GM12878 (cell line): Measurements from ENCODE around the gene DISP3. TPM values are rescaled to one million over a fixed set of nuclear protein-coding genes. Genes with fewer than 3 reads are reported as not detected.

Experiments
- ATAC-seq: fragments of 200-7000 bp; cut with Tn5 transposase; 3 replicates; pipeline ENCODE4 v1.9.1; 2020; ENCODE audit warnings: mild to moderate bottlenecking, moderate library complexity
- BruUV-seq: library from RNA; stranded (reverse); fragments of 400-500 nt; replicated peaks from 2 replicates; lab custom pipeline; 2021; lab: Mats Ljungman, UMichigan
- CTCF ChIA-PET: fragments of 300-600 bp; sonication (Branson Sonifier 250); formaldehyde crosslinking; extraction: SDS; loops from one replicate; lab custom pipeline; 2021; ENCODE audit warnings: inconsistent platforms; lab: Yijun Ruan, JAX
- POLR2A ChIA-PET: fragments of 350-600 bp; formaldehyde crosslinking; extraction: SDS; loops from one replicate; lab custom pipeline; 2021; ENCODE audit warnings: inconsistent platforms; lab: Charles Lee
- RAD21 ChIA-PET: fragments of 300-600 bp; sonication (Branson Sonifier 250); formaldehyde crosslinking; loops from one replicate; lab custom pipeline; 2023; ENCODE audit warnings: antibody characterized with exemption; ENCODE audit not compliant: unreplicated experiment; lab: Charles Lee
- SMC1A ChIA-PET: fragments of 300-600 bp; sonication (Branson Sonifier 250); formaldehyde crosslinking; loops from one replicate; lab custom pipeline; 2023; ENCODE audit not compliant: unreplicated experiment, uncharacterized antibody; lab: Charles Lee
- DNase-seq: peaks from one replicate; pipeline ENCODE4 v3.0.0-alpha.2; 2011; ENCODE audit warnings: low read depth, low spot score
- FAIRE-seq: peaks from 3 replicates; lab custom pipeline; 2011; peaks lifted over from hg19 to GRCh38; lab: Jason Lieb, UNC
- H2AFZ ChIP-seq: 2 replicates; pipeline ENCODE4 v1.6.0; 2011; ENCODE audit warnings: low read depth, low read length, control low read depth; ENCODE audit not compliant: control insufficient read depth
- H3K27ac ChIP-seq: 2 replicates; pipeline ENCODE4 v1.5.1; 2011; ENCODE audit warnings: control low read depth; ENCODE audit not compliant: control insufficient read depth, insufficient read depth
- H3K27me3 ChIP-seq, 2 experiments: replicated peaks in 1 of 2; 2 replicates each; pipeline versions ENCODE4 v1.6.0 to v1.6.1; 2011; ENCODE audit warnings: low read length in 1 of 2; ENCODE audit not compliant: control insufficient read depth in 2 of 2, insufficient read depth in 2 of 2
- H3K36me3 ChIP-seq, 2 experiments: 2 replicates each; pipeline ENCODE4 v1.5.1; 2011; ENCODE audit warnings: low read length in 1 of 2; ENCODE audit not compliant: control insufficient read depth in 2 of 2, insufficient read depth in 2 of 2
- H3K4me1 ChIP-seq: 2 replicates; pipeline ENCODE4 v1.6.1; 2011; ENCODE audit warnings: mild to moderate bottlenecking, low read length, moderate library complexity, mixed read lengths; ENCODE audit not compliant: control insufficient read depth, insufficient read depth
- H3K4me2 ChIP-seq: 2 replicates; pipeline ENCODE4 v1.6.0; 2011; ENCODE audit warnings: control low read depth; ENCODE audit not compliant: control insufficient read depth, insufficient read depth
- H3K4me3 ChIP-seq: fragments of 200-600 bp; sonication (generic); 2 replicates; pipeline ENCODE4 v1.5.1; 2016
- H3K79me2 ChIP-seq: 2 replicates; pipeline ENCODE4 v1.6.0; 2011; ENCODE audit warnings: low read length; ENCODE audit not compliant: control insufficient read depth, insufficient read depth
- H3K9ac ChIP-seq: 2 replicates; pipeline ENCODE4 v1.8.0; 2011; ENCODE audit warnings: low read length, control low read depth, mixed read lengths; ENCODE audit not compliant: control insufficient read depth, insufficient read depth
- H3K9me3 ChIP-seq: replicated peaks from 3 replicates; pipeline ENCODE4 v1.5.1; 2011; ENCODE audit warnings: mild to moderate bottlenecking, low read length; ENCODE audit not compliant: control insufficient read depth, insufficient read depth
- H4K20me1 ChIP-seq: 2 replicates; pipeline ENCODE4 v1.6.0; 2011; ENCODE audit not compliant: control insufficient read depth, insufficient read depth
- BACH1 ChIP-seq: fragments of 450-650 bp; IDR thresholded peaks from 2 replicates; pipeline ENCODE4 v1.6.1; 2017; ENCODE audit warnings: mild to moderate bottlenecking, borderline replicate concordance
- BCL3 ChIP-seq: IDR thresholded peaks from 2 replicates; pipeline ENCODE4 v1.6.1; 2011; ENCODE audit warnings: borderline replicate concordance, low read depth, mild to moderate bottlenecking, moderate library complexity, low read length; ENCODE audit not compliant: insufficient read depth, poor library complexity, severe bottlenecking
- BMI1 ChIP-seq: fragments of 450-650 bp; IDR thresholded peaks from 2 replicates; pipeline ENCODE4 v1.6.1; 2016; ENCODE audit warnings: mild to moderate bottlenecking, moderate library complexity, borderline replicate concordance
- CHD2 ChIP-seq: IDR thresholded peaks from 2 replicates; pipeline ENCODE4 v1.6.1; 2011; ENCODE audit warnings: low read depth, low read length, improper control_type of control experiment, borderline replicate concordance
- EP300 ChIP-seq, 2 experiments: fragments of 150-350 bp in 1 of 2; IDR thresholded peaks; 2 replicates each; pipeline ENCODE4 v1.6.1; 2011 to 2012; ENCODE audit warnings: low read depth in 2 of 2, low read length in 2 of 2, borderline replicate concordance in 1 of 2, improper control_type of control experiment in 1 of 2, inconsistent platforms in 1 of 2; ENCODE audit not compliant: control insufficient read depth in 1 of 2
- HSF1 ChIP-seq: fragments of 150-350 bp; IDR thresholded peaks from 2 replicates; pipeline ENCODE4 v1.6.1; 2014; ENCODE audit warnings: mild to moderate bottlenecking, low read depth, low read length
- IRF5 ChIP-seq: fragments of 450-650 bp; IDR thresholded peaks from 2 replicates; pipeline ENCODE4 v1.6.1; 2017; ENCODE audit warnings: borderline replicate concordance
- MTA3 ChIP-seq: IDR thresholded peaks from 2 replicates; pipeline ENCODE4 v1.6.1; 2012; ENCODE audit warnings: low read length, inconsistent platforms, borderline replicate concordance
- RAD51 ChIP-seq: fragments of 450-650 bp; IDR thresholded peaks from 2 replicates; pipeline ENCODE4 v1.6.1; 2016; ENCODE audit warnings: moderate library complexity, mild to moderate bottlenecking, inconsistent platforms
- RB1 ChIP-seq: fragments of 450-650 bp; formaldehyde crosslinking; IDR thresholded peaks from 2 replicates; pipeline ENCODE4 v1.6.1; 2017; ENCODE audit warnings: mild to moderate bottlenecking, borderline replicate concordance
- RBBP5 ChIP-seq: fragments of 200-600 bp; sonication (generic); conservative IDR thresholded peaks from 2 replicates; pipeline ENCODE4 v1.6.1; 2016
- YY1 ChIP-seq: IDR thresholded peaks from 2 replicates; pipeline ENCODE4 v1.6.1; 2011; ENCODE audit warnings: low read depth, mild to moderate bottlenecking, low read length
- ZBTB4 ChIP-seq: fragments of 450-650 bp; formaldehyde crosslinking; IDR thresholded peaks from 2 replicates; pipeline ENCODE4 v1.4.0; 2022; ENCODE audit warnings: mild to moderate bottlenecking, moderate library complexity
- WGBS: methylation state at CpG from one replicate; pipeline ENCODE4 v1.1.6; 2016; ENCODE audit warnings: low lambda C conversion rate; ENCODE audit not compliant: insufficient replicate concordance, insufficient coverage; ENCODE audit errors: missing lambda C conversion rate; 5-methylcytosine and 5-hydroxymethylcytosine counted together
- in situ Hi-C: fragments of 300-500 bp; cut with MboI; formaldehyde crosslinking; loops from 9 replicates; pipeline ENCODE4 v1.14.3; 2018; ENCODE audit warnings: mixed read lengths
- intact Hi-C: fragments of 100-400 bp; cut with micrococcal nuclease; formaldehyde crosslinking; loops from one replicate; pipeline ENCODE4 v1.14.2; 2022; ENCODE audit not compliant: unreplicated experiment
- polyA plus RNA-seq, 11 experiments: library from polyadenylated mRNA; depleted of rRNA in 4 of 11; unstranded in 6 of 11; stranded (reverse) in 5 of 11; fragments of >200 nt; fragmentation: Nextera tagmentation in 4 of 11; fragmentation: Illumina TruSeq in 1 of 11; extraction: Ambion mirVana in 4 of 11; extraction: Trizol in 1 of 11; gene quantifications; 1 replicate in 1 of 11; 2 replicates in 10 of 11; pipeline versions ENCODE4 v1.2.1 to v1.2.3, GENCODE V29; 2011 to 2016; ENCODE audit warnings: inconsistent platforms in 2 of 11, missing spikeins in 2 of 11, low read depth in 1 of 11
- total RNA-seq, 4 experiments: library from RNA; depleted of rRNA in 3 of 4; stranded (reverse); fragments of >200 nt in 3 of 4; fragmentation: Illumina TruSeq in 1 of 4; extraction: Trizol in 1 of 4; gene quantifications; 2 replicates each; pipeline versions ENCODE4 v1.2.1 to v1.2.3, GENCODE V29; 2013 to 2021

The DISP3 gene
- total and polyA plus RNA-seq, 10 of the 15 experiments (the other 5 are each of a cell fraction or from before 2014, with no cell fraction given), result under 0.01 to 0.18 (median 0.09) TPM; not detected in 2

GRCh38 chr1:11531943-11532342, 53.0 kb downstream of the DISP3 start:
- H3K9ac ChIP-seq, result no peak overlapping the region
- in situ Hi-C loops, result no loop called here
- no peak overlapping the region for H3K27ac ChIP-seq
- no peaks in the 10 kb centered on the region for H3K4me1 ChIP-seq
- no peaks in the 10 kb centered on the region for H3K27me3 ChIP-seq
- 2% methylated on average over 10 of the region's 10 CpGs for WGBS
- ChIA-PET RAD21 (no interaction called here), SMC1A (no interaction called here), POLR2A (no interaction called here), CTCF (no interaction called here)
- H3K9me3 ChIP-seq, result no peaks in the 10 kb centered on the region
- H3K4me3 ChIP-seq, result no peak overlapping the region
- H4K20me1 ChIP-seq, result no peaks in the 10 kb centered on the region
- intact Hi-C loops, result no loop called here
- TF ChIP-seq CHD2 (no peak), MTA3 (no peak), RAD51 (no peak), BACH1 (no peak), IRF5 (no peak), RB1 (no peak), BMI1 (no peak), EP300 (IDR thresholded peaks at IDR 0.05; ENCODE audit: borderline replicate concordance in 1 of 2, control insufficient read depth in 1 of 2, low read depth in 2 of 2, low read length in 2 of 2) (no peak), BCL3 (no peak), YY1 (no peak), ZBTB4 (CRISPR knock-in tag) (no peak), RBBP5 (no peak), HSF1 (no peak)
- DNase-seq, result no peak
- no peak for FAIRE-seq
- H3K79me2 ChIP-seq, result no peaks in the 10 kb centered on the region
- H2AFZ ChIP-seq, result no peak overlapping the region
- no peak for ATAC-seq
- H3K4me2 ChIP-seq, result no peak overlapping the region
- H3K36me3 ChIP-seq, result no peaks in the 10 kb centered on the region
- BruUV-seq, result no TSS peak
